ENCODE data around the gene INHA.

Gene INHA

DNA sequence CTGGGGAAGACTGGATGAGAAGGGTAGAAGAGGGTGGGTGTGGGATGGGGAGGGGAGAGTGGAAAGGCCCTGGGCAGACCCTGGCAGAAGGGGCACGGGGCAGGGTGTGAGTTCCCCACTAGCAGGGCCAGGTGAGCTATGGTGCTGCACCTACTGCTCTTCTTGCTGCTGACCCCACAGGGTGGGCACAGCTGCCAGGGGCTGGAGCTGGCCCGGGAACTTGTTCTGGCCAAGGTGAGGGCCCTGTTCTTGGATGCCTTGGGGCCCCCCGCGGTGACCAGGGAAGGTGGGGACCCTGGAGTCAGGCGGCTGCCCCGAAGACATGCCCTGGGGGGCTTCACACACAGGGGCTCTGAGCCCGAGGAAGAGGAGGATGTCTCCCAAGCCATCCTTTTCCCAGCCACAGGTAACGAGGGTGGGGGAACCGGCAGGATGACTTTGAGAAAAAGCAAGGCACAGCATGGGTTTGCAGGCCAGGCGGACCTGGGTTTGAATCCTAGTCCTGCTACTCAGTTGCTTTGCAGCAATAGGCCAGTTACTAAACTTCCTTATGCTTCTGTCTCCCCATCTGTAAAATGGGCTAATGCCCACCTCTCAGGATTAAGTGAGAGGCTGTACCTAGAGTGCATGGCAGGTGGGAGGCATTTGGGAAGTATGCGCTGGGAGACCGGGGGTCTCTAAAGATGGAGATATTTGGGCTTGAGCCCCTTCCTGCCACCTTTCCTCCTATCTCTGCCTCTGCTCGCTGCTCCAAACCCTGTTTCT lies at the start of gene INHA:
Gene INHA (plus strand): TSS at position 74 of the 765 bp plus-strand sequence. CDS start 65 bp downstream, at position 139.
- no peak for DNase-seq

DNA sequence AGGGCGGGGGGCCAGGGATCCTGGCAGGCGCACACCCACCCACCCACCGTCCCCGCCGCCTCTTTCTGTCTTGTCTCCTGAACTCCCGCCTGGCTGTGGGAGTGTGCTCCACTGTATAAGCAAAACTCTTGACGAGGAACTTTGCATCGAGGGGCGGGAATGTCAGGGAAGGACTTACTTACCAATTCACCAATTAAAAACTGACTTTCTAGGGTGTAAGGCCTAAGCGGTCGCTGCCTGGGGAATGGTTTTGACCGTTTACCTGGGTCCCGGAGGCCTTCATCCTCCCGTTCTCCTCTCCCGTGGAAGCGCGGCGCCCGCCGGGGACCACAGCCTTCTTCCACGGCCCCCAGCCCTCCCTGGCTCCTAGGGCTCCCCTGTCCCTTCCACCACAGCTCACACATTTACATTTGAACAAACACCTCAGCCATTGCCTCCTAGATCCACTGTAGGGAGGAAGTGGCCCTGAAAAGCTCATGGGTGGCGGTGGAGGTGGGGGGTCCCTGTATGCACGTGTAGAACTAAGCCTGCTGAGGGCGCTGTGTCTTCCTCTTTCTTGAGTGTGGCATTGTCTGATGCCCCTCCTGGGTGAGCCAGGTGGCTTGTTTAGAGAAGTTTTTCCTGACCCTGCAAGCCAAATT lies 49.0 kb upstream of the INHA start:
- no peak for DNase-seq

DNA sequence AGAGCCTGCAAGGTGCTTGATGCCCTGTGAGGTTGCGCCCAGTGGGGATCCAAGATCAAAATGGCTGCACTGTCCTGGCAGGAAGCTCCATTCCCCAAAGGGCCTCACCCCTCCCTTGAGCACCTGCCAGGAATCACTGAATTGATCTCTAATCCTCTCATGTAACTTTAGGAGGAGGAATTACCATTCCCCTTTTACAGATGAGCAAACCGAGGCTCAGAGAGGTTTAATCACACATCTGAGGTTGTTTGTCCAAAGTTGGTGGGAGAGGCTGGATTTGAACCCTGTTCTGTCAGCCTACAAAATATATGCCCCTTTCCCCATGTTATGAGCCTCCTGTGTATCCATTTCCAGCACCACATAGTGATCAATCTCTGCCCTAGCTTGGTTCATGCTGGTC lies 47.3 kb upstream of the INHA start:
- DNase-seq: no peak

DNA sequence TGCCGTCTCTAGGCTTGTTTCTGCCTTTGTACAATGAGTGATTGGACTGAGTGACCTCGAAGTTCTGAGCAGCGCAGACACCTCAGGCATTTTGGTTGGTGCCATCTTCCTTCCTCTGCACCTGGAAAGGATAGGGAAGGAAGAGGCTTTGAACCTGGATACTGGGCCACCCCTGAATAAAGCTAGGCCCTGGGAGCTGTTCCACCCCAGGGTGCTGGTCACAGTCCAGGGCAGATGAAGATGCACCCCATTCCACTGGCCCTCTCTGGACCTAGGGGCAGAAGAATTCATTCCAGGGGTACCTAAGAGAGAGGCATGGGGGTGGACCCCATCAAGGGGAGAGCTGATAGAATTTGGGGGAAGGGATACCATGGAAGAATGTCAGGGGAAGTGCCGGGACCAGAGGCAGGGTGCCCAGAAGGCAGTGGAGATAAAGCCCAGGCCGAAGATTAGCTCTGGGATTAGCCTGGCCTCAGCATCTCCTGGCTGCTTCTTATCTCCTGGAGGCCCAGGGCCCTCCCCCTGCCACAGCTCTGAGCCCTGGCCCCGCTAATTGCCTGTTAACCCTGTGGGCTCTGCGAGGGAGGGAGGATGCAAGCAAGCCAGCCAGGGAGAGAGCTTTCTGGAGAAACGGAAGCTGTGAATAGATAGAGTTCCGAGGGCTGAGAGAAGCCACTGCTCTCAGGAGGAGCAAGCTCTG lies 46.4 kb upstream of the INHA start:
- no peak for DNase-seq

GRCh38 chr2:219526320-219527075 lies 45.6 kb upstream of the INHA start:
- DNase-seq: no peak

DNA sequence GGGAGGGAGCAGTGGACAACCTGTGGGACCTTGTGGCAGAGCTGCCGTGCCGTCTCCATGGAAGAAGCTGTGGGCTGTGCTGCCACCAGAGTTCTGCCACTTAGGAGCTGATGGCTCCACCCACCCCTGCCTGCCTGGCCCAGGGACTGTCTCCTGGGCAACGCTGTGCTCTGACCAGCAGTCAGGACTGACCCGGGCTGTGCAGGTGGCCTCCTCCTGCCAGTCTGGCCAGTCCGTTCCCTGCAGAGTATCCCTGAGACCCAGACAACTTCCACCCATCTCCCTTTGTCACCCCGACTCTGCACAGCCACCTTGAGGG lies 45.1 kb upstream of the INHA start:
- DNase-seq: no peak

DNA sequence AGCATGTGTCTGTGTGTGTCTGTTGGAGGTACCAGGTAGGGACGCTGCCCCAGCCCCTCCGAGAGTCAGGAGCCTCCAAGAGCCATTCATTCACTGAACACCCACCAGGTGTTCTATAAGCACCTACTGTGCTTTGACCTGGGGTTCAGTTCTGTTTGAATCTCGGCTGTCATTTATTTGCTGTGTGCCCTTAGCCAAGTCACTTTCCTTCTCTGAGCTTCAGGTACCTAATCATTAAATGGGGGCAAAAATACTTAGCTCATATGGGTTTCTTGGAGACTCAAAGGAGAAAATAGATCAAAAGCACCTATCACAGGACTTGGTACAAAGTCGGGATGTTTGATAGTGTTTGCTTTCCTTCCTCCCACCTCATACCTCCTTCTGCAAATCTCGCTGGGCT lies 44.6 kb upstream of the INHA start:
- no peak for DNase-seq

DNA sequence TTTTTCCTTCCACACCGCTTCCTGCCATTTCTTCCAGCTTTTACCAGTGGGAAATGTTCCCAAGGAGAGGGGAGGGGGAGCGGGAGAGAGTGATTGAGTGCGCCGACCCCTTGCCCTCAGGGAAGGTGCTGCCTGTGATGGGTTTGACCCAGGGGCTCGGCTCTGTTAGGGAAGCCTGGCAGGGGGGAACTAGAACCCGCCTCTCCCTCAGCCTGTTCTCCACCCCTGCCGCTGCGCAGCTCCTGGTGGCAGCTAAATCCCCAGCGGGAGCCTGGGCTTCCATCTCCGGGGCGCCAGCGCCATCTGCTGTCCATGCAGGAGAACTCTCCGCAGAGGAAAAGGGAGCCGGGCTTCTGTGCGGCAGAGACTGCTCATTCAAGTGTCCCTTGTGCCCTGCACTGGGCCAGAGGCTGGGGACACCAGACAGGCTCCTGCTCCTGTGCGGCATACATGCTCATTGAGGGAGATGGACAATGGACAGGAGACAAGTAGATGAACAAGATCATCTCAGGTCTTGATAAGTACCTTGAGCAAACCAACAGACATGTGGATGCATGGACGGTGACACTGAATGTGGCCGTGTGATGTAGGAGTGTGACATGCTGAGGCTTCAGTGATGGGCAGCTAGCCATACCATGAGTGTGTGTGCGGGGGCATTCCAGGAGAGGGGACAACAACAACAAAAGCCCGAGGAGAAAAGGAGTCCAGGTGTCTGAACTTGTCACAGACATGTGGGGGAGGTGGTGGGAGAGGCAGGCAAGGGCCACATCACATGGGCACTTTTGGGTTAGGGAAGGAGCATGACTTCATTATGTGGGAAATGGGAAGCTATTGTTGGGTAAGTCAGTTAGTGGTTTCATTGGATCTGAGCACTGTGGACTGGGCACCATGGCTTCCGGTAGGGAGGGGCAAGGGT lies 41.8 kb upstream of the INHA start:
- DNase-seq: peak; percentile 52 to 59

DNA sequence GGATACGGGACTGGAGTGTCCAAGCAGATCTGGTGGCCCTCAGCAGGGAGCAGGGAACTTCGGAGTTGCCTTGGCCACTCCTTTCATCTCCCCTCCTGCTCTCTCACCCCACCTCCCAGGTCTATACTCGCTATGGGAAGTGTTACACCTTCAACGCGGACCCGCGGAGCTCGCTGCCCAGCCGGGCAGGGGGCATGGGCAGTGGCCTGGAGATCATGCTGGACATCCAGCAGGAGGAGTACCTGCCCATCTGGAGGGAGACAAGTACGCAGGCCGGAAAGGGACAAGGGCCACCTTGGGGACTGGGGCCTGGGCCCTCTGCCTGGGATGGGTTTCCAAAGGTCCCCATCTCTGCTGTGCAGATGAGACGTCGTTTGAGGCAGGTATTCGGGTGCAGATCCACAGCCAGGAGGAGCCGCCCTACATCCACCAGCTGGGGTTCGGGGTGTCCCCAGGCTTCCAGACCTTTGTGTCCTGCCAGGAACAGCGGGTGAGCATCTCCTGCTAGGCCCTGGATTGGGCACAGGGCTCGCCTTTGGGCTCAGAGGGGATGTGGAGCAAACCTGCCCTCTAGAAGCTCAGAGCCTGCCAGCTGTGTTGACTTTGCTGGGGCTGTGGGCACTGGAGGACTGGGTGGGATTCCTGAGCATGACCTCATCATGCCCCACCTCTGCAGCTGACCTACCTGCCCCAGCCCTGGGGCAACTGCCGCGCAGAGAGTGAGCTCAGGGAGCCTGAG lies 40.3 kb upstream of the INHA start:
- no peak for DNase-seq

GRCh38 chr2:219532378-219532649 lies 39.8 kb upstream of the INHA start:
- DNase-seq: no peak

GRCh38 chr2:219533930-219534661 lies 38.0 kb upstream of the INHA start:
- DNase-seq: no peak

GRCh38 chr2:219536425-219536824 lies 35.7 kb upstream of the INHA start:
- DNase-seq: no peak

DNA sequence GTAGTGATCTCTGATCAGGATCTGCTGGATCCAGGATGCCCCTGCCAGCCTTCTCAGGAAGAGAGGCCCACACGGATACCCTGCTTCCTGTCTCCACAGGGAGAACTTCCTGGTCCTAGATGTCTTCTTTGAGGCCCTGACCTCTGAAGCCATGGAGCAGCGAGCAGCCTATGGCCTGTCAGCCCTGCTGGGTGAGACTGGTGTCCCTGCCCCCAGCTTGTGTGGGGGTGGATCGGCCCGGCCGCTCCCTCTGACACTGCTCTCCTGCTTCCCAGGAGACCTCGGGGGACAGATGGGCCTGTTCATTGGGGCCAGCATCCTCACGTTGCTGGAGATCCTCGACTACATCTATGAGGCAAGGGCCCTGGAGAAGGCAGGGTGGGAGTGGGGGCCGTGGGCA lies 35.1 kb upstream of the INHA start:
- no peak for DNase-seq

DNA sequence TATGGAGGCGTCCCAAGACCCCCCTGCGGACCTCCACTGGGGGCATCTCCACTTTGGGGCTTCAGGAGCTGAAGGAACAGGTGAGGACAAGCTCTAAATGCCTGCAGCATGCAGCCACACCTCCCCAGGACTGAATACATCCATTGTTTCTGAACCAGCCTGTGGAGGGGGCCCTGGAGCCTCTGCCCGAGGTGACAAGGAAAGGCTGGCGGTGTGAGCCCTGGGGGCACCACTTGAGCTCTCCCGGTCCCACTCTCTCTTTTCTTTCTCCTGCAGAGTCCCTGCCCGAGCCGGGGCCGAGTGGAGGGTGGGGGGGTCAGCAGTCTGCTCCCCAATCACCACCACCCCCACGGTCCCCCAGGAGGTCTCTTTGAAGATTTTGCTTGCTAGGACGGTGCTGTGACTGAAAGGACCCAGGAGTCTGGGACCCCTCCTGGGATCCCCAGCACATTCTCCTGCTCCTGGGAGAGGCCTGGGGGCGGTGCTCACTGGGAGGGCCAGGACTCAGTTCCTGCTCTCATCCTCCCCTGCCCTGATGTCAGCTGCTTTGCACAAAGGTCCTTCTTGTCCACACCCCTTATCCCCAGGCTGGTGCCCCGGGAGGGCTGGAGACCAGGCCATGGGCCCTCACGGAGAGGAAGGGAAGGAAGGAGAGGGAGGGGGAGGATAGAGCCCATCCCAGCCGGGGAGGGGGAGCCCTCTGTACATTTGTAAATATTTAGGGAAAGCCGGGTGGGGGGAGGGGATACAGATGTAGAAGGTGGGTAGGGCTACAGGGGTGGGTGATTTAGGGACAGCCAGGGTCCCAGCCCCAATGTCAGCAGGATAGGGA lies 34.2 kb upstream of the INHA start:
- DNase-seq: no peak

DNA sequence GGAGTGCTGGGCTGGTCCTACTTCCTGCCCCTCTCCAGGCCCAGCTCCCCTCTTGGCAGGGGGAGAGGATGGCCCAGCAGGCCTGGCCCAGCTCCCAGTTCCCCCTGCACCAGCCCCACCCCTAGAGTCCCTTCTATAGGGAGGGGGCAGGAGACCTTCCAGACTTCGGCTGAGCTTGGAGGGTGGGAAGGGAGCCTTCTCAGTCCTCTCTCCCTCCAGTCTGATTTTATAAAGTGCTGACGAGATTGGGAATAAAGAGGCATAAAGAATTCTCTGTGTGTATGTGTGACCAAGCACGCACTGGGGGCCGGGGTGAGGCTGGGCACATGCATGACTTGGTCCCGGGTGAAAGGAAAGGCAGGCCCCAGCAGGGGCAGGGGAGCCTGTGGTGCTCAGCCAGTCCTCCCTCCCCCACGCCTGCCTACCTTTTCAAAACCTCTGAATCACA lies 33.6 kb upstream of the INHA start:
- no peak for DNase-seq

- no peak for DNase-seq
These were observed 32.9 kb upstream of the INHA start for GRCh38 chr2:219538956-219539788.

DNA sequence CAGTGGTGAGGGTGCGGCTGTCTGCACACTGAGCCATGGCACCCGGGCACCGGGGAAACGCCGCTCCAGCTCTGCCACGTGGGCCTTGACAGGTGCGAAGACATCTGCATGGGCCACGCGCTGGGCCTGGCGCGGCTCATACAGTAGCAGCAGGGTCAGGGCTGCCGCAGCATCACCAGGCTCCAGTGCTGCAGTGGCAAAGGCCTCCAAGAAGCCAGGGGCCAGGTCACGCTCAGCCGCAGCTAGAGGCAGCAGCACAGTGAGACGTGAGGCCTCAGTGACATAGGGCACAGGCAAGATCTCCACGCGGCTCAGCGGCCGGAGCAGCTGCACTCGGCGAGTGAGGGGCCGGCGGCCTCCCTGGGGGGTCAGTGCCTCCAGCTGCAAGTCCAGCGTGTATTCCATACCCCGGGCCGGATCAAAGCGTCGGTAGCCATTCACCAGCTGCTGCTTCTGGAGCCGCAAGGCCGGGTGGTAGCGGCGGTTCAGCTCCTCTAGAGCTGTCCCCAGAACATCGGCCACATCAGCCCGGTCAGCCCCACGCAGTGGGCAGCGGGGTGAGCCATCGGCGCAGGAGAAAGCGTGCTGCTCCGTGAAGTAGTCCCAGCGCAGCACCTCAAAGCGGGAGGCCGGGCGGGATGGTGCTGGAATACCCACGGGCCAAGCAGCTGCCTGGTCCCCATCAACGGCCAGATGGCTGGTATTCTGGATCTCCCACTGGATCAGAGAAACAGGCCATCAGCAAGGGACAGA lies 32.0 kb upstream of the INHA start:
- no peak for DNase-seq

DNA sequence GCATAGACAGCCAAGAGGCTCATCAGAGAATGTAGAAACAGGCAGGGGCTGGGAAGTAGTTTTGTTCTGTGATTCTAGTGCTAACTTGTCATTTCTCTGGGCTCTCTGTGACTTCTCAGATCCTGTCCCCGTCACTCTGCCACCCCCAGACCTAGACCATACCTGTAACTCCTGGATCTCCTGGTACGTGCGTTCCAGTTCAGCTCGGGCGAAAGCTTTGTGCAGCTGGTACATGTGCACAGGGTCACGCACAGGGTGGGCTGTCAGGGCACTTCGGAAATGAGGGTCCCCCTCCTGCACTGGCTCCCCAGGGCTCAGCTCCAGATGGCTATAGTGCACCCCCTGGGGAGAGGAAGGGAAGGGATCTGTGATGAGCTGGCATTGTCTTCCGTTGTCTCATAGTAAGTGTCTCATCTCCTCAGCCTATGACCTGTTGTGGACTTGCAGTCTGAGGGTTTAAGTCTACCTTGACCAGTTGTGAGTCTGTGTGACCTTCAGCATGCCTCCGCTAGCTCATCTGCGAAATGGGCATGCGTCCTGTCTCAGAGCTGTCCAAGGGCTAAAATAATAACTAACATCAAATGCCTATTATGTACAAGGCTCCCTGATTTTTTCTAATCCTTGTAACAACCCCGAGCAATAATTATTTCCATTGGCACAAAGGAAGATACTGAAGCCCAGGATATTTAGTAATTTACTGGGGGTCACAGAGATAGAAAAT lies 31.2 kb upstream of the INHA start:
- no peak for DNase-seq

Measured in Kasumi-1 (cell line).